Measurements from ENCODE around the gene RABGAP1L.
A peak's percentile ranks its signal among the peaks of the same experiment; 100 is the strongest.
"Not testable (repeated sequence)": the region's sequence is repeated elsewhere in the genome, so short reads cannot be mapped to it uniquely, and the experiment has no call there.

The RABGAP1L gene

GRCh38 chr1:174156437-174156836, 2.9 kb upstream of the RABGAP1L start:
- DNase-seq, result no peak

GRCh38 chr1:174157157-174157806, 2.0 kb upstream of the RABGAP1L start:
- no peak for DNase-seq

- DNase-seq, result peak; percentile 64
Measured at GRCh38 chr1:174158767-174159251, 511 bp upstream of the RABGAP1L start.

GRCh38 chr1:174160109-174160473, 771 bp downstream of the RABGAP1L start:
- no peak for DNase-seq

GRCh38 chr1:174160603-174161002, 1.3 kb downstream of the RABGAP1L start:
- no peak for DNase-seq

- DNase-seq, result no peak
Measured at GRCh38 chr1:174161813-174162212, 2.5 kb downstream of the RABGAP1L start.

GRCh38 chr1:174164826-174165225, 5.5 kb downstream of the RABGAP1L start:
- DNase-seq, result no peak

- DNase-seq, result no peak
Measured at GRCh38 chr1:174165471-174166137, 6.3 kb downstream of the RABGAP1L start.

- no peak for DNase-seq
Measured at GRCh38 chr1:174166530-174167264, 7.4 kb downstream of the RABGAP1L start.

GRCh38 chr1:174167265-174167803, 8.0 kb downstream of the RABGAP1L start:
- no peak for DNase-seq

GRCh38 chr1:174169342-174169741, 10.0 kb downstream of the RABGAP1L start:
- no peak for DNase-seq

- no peak for DNase-seq
Measured at GRCh38 chr1:174171073-174171472, 11.8 kb downstream of the RABGAP1L start.

- DNase-seq, result no peak
Measured at GRCh38 chr1:174174461-174175329, 15.4 kb downstream of the RABGAP1L start.

GRCh38 chr1:174178459-174178858, 19.1 kb downstream of the RABGAP1L start:
- not testable (repeated sequence) for DNase-seq

GRCh38 chr1:174189428-174190062, 30.2 kb downstream of the RABGAP1L start:
- DNase-seq, result no peak

GRCh38 chr1:174190691-174191199, 31.4 kb downstream of the RABGAP1L start:
- DNase-seq, result no peak

- no peak for DNase-seq
Measured at GRCh38 chr1:174191349-174191862, 32.1 kb downstream of the RABGAP1L start.

- DNase-seq, result no peak
Measured at GRCh38 chr1:174194461-174194860, 35.1 kb downstream of the RABGAP1L start.

GRCh38 chr1:174197088-174197487, 37.8 kb downstream of the RABGAP1L start:
- DNase-seq, result no peak

GRCh38 chr1:174197547-174197946, 38.2 kb downstream of the RABGAP1L start:
- no peak for DNase-seq

- no peak for DNase-seq
Measured at GRCh38 chr1:174198202-174198601, 38.9 kb downstream of the RABGAP1L start.
